ENCODE results near the gene PDZRN4.

The PDZRN4 gene

GRCh38 chr12:41228066-41228820 lies 40.1 kb downstream of the PDZRN4 start:
- no peak overlapping the region for H3K27ac ChIP-seq
- no peak for DNase-seq (ENCODE audit: low spot score)
- no peak overlapping the region for H3K4me3 ChIP-seq
- no peak for TF ChIP-seq CTCF (IDR thresholded peaks at IDR 0.05)

- TF ChIP-seq CTCF (IDR thresholded peaks at IDR 0.05), result no peak
- no peak for DNase-seq (ENCODE audit: low spot score)
These were observed 42.6 kb downstream of the PDZRN4 start for GRCh38 chr12:41230756-41231155.

GRCh38 chr12:41234692-41235091 lies 46.6 kb downstream of the PDZRN4 start:
- TF ChIP-seq CTCF (IDR thresholded peaks at IDR 0.05), result no peak
- H3K27ac ChIP-seq, result no peak overlapping the region
- H3K4me3 ChIP-seq, result no peak overlapping the region
- DNase-seq (ENCODE audit: low spot score), result no peak

More at GRCh38 chr12:41230756-41231155, 42.6 kb downstream of the PDZRN4 start:
- no peak overlapping the region for H3K4me3 ChIP-seq
- H3K27ac ChIP-seq, result no peak overlapping the region

- TF ChIP-seq CTCF (IDR thresholded peaks at IDR 0.05), result no peak
- H3K27ac ChIP-seq, result no peak overlapping the region
- H3K4me3 ChIP-seq, result no peak overlapping the region
- no peak for DNase-seq (ENCODE audit: low spot score)
These were observed 54.5 kb downstream of the PDZRN4 start for GRCh38 chr12:41242603-41243002.

- no peak for TF ChIP-seq CTCF (IDR thresholded peaks at IDR 0.05)
- no peak overlapping the region for H3K4me3 ChIP-seq
- no peak for DNase-seq (ENCODE audit: low spot score)
- H3K27ac ChIP-seq, result no peak overlapping the region
These were observed 60.3 kb downstream of the PDZRN4 start for GRCh38 chr12:41248391-41248790.

- H3K27ac ChIP-seq, result no peak overlapping the region
- TF ChIP-seq CTCF (IDR thresholded peaks at IDR 0.05), result no peak
- H3K4me3 ChIP-seq, result peak overlapping the region; percentile 7
- DNase-seq (ENCODE audit: low spot score), result no peak
These were observed 62.6 kb downstream of the PDZRN4 start for GRCh38 chr12:41250748-41251147.

Data from coronary artery (tissue), 2 donors.